Body of pancreas (tissue), 4 donors: Measurements from ENCODE around the gene SETD2. TPM values are rescaled to one million over a fixed set of nuclear protein-coding genes. Genes with fewer than 3 reads are reported as not detected.

ENCODE experiments used
- ATAC-seq: fragments of 150-250 bp; one replicate; pipeline ENCODE4 v1.9.1; 2016
- DNase-seq, 4 donors: peaks; one replicate each; pipeline ENCODE4 v3.0.0-alpha.2; 2019
- H3K27ac ChIP-seq, 4 donors: fragments of 200-600 bp; sonication (generic); 1 replicate in 3 of 4; 2 replicates in 1 of 4; pipeline versions ENCODE4 v1.5.1 to v1.6.1; 2016 to 2019; ENCODE audit warnings: mild to moderate bottlenecking in 1 of 4, mixed read lengths in 1 of 4, moderate library complexity in 1 of 4
- H3K27me3 ChIP-seq, 2 donors: fragments of 200-600 bp; sonication (generic); one replicate each; pipeline ENCODE4 v1.6.0; 2016; ENCODE audit warnings: mild to moderate bottlenecking in 1 of 2
- H3K36me3 ChIP-seq, 2 donors: fragments of 200-600 bp; sonication (generic); replicated peaks in 1 of 2; 2 replicates each; pipeline ENCODE4 v1.5.1; 2016; ENCODE audit warnings: low read depth in 2 of 2; ENCODE audit not compliant: insufficient read depth in 1 of 2
- H3K4me1 ChIP-seq: fragments of 200-600 bp; sonication (generic); one replicate; pipeline ENCODE4 v1.6.0; 2016
- H3K4me3 ChIP-seq, 2 donors: fragments of 200-600 bp; sonication (generic); 1 replicate in 1 of 2; 2 replicates in 1 of 2; pipeline ENCODE4 v1.5.1; 2016 to 2019
- H3K9me3 ChIP-seq, 3 donors: fragments of 200-600 bp; sonication (generic); 1 replicate in 2 of 3; 2 replicates in 1 of 3; pipeline ENCODE4 v1.5.1; 2016
- POLR2A ChIP-seq, 3 donors: fragments of 450-650 bp; IDR thresholded peaks; one replicate each; pipeline ENCODE4 v1.6.1; 2016; ENCODE audit warnings: antibody characterized with exemption in 3 of 3, mild to moderate bottlenecking in 2 of 3
- WGBS, 2 donors: methylation state at CpG; one replicate each; pipeline ENCODE4 v1.1.5; 2017; 5-methylcytosine and 5-hydroxymethylcytosine counted together
- intact Hi-C: fragments of 100-400 bp; cut with DNase I; formaldehyde crosslinking; loops from one replicate; pipeline ENCODE4 v1.15.1; 2023
- total RNA-seq, 2 donors: library from RNA; depleted of rRNA; stranded (reverse); fragments of >200 nt; gene quantifications; one replicate each; pipeline ENCODE4 v1.1.0, GENCODE V29; 2016
- TF ChIP-seq, protein P1 (sequence below), 7 experiments: fragments of 450-650 bp in 4 of 7; fragments of 200-600 bp in 3 of 7; sonication (generic) in 3 of 7; IDR thresholded peaks; one replicate each; pipeline ENCODE4 v1.5.1; 2016 to 2019; ENCODE audit warnings: antibody characterized with exemption in 7 of 7

The SETD2 gene
- total RNA-seq, 2 donors from 2014 or later: 49.5 to 70.2 TPM

DNA sequence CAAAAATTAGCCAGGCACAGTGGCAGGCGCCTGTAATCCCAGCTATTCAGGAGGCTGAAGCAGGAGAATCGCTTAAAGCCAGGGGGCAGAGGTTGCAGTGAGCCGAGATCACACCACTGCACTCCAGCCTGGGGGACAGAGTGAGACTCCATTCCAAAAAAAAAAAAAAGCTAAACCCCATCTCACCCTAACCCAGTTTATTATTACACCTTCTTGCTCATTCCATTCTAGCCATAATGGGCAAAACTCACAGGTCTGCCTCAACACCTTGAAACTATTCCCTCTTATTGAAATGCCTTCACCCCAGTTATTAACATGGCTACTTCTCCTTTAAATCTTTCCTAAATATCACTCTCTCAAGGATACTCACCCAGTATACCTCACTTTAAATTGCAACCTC is 4.1 kb downstream of the SETD2 start:
- TF ChIP-seq POLR2A (IDR thresholded peaks at IDR 0.05): no peak
- TF ChIP-seq, protein P1, sequence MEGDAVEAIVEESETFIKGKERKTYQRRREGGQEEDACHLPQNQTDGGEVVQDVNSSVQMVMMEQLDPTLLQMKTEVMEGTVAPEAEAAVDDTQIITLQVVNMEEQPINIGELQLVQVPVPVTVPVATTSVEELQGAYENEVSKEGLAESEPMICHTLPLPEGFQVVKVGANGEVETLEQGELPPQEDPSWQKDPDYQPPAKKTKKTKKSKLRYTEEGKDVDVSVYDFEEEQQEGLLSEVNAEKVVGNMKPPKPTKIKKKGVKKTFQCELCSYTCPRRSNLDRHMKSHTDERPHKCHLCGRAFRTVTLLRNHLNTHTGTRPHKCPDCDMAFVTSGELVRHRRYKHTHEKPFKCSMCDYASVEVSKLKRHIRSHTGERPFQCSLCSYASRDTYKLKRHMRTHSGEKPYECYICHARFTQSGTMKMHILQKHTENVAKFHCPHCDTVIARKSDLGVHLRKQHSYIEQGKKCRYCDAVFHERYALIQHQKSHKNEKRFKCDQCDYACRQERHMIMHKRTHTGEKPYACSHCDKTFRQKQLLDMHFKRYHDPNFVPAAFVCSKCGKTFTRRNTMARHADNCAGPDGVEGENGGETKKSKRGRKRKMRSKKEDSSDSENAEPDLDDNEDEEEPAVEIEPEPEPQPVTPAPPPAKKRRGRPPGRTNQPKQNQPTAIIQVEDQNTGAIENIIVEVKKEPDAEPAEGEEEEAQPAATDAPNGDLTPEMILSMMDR (IDR thresholded peaks at IDR 0.05): no peak
- Histone ChIP-seq H3K27ac (peak overlapping the region in 1 of 4 donors; percentile 8), H3K27me3 (no peaks in the 10 kb centered on the region), H3K36me3 (no peaks in the 10 kb centered on the region), H3K4me3 (no peak overlapping the region), H3K9me3 (no peaks in the 10 kb centered on the region), H3K4me1 (peaks cover 61% of the 10 kb centered on the region)
- ATAC-seq: no peak
- 92 to 95% methylated on average over 3 of the region's 3 CpGs for WGBS, 2 donors
- DNase-seq: no peak
- intact Hi-C loops: no loop called here

DNA sequence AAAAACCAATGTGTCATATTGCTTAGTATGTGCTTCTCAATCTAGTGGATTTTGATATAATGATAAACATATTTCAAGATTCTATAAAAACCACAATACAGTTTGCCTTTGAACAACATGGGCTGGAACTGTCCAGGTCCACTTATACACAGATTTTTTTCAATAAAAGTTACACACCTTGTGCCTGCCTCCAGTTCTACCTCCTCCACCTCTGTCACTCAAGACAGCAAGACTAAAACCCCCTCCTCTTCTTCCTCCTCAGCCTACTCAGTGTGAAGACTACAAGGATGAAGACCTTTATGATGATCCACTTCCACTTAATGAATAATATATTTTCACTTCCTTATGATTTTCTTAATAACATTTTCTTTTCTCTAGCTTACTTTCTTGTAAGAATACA is 5.7 kb downstream of the SETD2 start:
- no peaks in the 10 kb centered on the region for H3K9me3 ChIP-seq
- H3K4me3 ChIP-seq: no peak overlapping the region
- no peaks in the 10 kb centered on the region for H3K36me3 ChIP-seq
- H3K27ac ChIP-seq: no peak overlapping the region
- no peak for DNase-seq
- peaks cover 69% of the 10 kb centered on the region for H3K4me1 ChIP-seq
- TF ChIP-seq POLR2A (IDR thresholded peaks at IDR 0.05): no peak
- TF ChIP-seq, protein P1 (IDR thresholded peaks at IDR 0.05): no peak
- intact Hi-C loops: no loop called here
- H3K27me3 ChIP-seq: no peaks in the 10 kb centered on the region
- no peak for ATAC-seq

DNA sequence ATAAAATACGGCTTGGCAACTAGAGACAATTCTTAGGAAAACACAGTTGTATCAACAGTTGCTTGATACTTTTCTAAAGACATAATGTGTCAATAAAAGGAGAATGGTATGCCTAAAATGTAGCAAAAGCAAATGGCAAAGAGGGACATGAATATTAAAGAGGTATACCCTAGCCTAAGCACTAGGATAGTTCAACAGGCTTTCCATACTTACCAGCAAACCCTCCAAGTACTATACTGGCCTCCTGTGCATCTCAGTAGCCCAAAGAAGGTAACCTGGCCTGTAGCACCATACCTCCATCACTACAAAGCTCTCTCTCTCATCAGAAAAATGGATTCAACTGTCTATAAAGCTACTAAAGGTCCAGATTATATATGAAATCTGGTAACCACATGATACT is 7.5 kb downstream of the SETD2 start:
- no peaks in the 10 kb centered on the region for H3K36me3 ChIP-seq
- peak overlapping the region in 2 of 4 donors; percentile 16 to 28 for H3K27ac ChIP-seq
- H3K9me3 ChIP-seq: no peaks in the 10 kb centered on the region
- no peak overlapping the region for H3K4me3 ChIP-seq
- peaks cover 66% of the 10 kb centered on the region for H3K4me1 ChIP-seq
- H3K27me3 ChIP-seq: no peaks in the 10 kb centered on the region
- WGBS, 2 donors: 21 to 43% methylated on average over 1 of the region's 1 CpG
- no peak for ATAC-seq
- no peak for DNase-seq
- intact Hi-C loops: no loop called here
- TF ChIP-seq, protein P1 (IDR thresholded peaks at IDR 0.05): no peak
- no peak for TF ChIP-seq POLR2A (IDR thresholded peaks at IDR 0.05)

DNA sequence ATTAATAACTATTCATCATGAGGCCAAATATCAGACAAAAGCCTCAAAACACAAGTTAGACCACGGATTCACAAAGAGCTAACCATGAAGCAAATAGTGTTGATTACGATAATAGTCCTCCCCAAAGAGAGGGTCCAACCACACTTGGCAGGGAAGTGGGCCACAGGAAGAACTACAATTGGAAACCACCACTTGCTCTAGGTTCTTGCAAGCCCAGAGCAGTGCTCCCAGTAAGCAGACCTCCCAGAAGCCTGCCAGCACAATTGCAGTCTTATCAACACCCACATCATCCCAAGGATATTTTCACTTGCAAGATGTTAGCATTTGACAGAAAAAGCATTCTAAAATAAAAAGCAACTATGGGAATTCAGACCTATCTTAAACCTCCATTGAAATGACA is 11.3 kb downstream of the SETD2 start:
- Histone ChIP-seq H3K9me3 (no peaks in the 10 kb centered on the region), H3K36me3 (no peaks in the 10 kb centered on the region), H3K27me3 (no peaks in the 10 kb centered on the region), H3K4me1 (peaks cover 56% of the 10 kb centered on the region), H3K27ac (no peak overlapping the region), H3K4me3 (no peak overlapping the region)
- WGBS, 2 donors: 38 to 48% methylated on average over 2 of the region's 2 CpGs
- ATAC-seq (no peak), DNase-seq (no peak)
- TF ChIP-seq, protein P1 (IDR thresholded peaks at IDR 0.05): no peak
- TF ChIP-seq POLR2A (IDR thresholded peaks at IDR 0.05): no peak
- intact Hi-C loops: no loop called here

DNA sequence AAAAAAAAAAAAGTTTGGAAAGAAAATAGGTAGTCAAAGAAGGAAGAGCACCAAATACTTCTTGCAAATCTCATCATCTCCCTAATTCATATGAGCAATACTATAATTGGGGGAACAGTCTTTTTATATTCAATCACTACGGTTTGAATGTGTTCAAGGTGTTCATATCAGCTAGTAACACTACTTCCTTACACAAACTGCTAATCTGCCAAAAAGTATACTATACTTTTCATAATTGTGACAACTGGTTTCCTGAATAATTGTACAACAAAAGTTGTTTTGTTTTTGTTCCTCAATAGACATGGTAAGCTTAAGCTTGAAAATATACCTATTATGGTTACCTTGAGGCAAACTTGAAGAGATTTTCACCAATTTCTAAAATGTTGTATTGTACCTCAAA is 12.1 kb downstream of the SETD2 start:
- Histone ChIP-seq H3K36me3 (no peaks in the 10 kb centered on the region), H3K4me3 (no peak overlapping the region), H3K9me3 (no peaks in the 10 kb centered on the region), H3K4me1 (peaks cover 52% of the 10 kb centered on the region), H3K27me3 (no peaks in the 10 kb centered on the region), H3K27ac (no peak overlapping the region)
- WGBS, 2 donors: 21 to 46% methylated on average over 1 of the region's 1 CpG
- intact Hi-C loops: no loop called here
- DNase-seq: no peak
- no peak for TF ChIP-seq POLR2A (IDR thresholded peaks at IDR 0.05)
- TF ChIP-seq, protein P1 (IDR thresholded peaks at IDR 0.05): no peak
- no peak for ATAC-seq
